Ovary (tissue), 3 donors: ENCODE results near the gene TEX26.

Experiments
- EP300 ChIP-seq: sonication (generic); formaldehyde crosslinking; IDR thresholded peaks from one replicate; pipeline ENCODE4 v1.6.1; 2017; ENCODE audit warnings: antibody characterized with exemption
- TF ChIP-seq, protein P1 (sequence below), 3 donors: fragments of 450-650 bp in 2 of 3; fragments of 200-600 bp in 1 of 3; IDR thresholded peaks; one replicate each; pipeline versions ENCODE4 v1.5.1 to v1.8.0; 2016 to 2022; ENCODE audit warnings: antibody characterized with exemption in 3 of 3, mild to moderate bottlenecking in 1 of 3
- donor health status: DM: no; HTN: no; CAD: no.

DNA sequence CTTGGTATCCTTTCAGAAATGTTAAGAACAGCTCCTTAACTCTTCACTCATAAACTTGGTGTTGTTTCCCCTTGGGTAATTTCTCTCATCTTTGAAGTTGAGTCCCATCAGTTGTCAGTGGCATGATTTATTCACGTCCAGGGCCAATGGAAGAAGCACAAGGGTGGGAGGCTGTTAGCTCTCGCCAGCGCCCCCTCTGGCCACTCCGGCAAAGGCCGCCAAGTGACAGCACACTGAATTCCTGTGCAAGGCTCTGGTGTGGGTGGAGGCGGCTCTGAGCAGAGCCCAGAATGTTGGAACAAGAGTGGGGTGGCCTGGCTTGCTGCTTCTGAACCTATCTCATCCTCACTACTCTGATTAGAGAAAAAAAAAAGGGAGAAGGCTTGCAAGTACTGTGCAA lies 39.5 kb upstream of the TEX26 start:
- TF ChIP-seq, protein P1, sequence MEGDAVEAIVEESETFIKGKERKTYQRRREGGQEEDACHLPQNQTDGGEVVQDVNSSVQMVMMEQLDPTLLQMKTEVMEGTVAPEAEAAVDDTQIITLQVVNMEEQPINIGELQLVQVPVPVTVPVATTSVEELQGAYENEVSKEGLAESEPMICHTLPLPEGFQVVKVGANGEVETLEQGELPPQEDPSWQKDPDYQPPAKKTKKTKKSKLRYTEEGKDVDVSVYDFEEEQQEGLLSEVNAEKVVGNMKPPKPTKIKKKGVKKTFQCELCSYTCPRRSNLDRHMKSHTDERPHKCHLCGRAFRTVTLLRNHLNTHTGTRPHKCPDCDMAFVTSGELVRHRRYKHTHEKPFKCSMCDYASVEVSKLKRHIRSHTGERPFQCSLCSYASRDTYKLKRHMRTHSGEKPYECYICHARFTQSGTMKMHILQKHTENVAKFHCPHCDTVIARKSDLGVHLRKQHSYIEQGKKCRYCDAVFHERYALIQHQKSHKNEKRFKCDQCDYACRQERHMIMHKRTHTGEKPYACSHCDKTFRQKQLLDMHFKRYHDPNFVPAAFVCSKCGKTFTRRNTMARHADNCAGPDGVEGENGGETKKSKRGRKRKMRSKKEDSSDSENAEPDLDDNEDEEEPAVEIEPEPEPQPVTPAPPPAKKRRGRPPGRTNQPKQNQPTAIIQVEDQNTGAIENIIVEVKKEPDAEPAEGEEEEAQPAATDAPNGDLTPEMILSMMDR (IDR thresholded peaks at IDR 0.05), result no peak
- no peak for TF ChIP-seq EP300
